Esophagus squamous epithelium (tissue), 5 donors: ENCODE measurements around the gene DCPS. TPM values are rescaled to one million over a fixed set of nuclear protein-coding genes. Genes with fewer than 3 reads are reported as not detected.

Experiments used
- DNase-seq: peaks from one replicate; lab custom pipeline; 2025; lab: John Stamatoyannopoulos, UW
- H3K27ac ChIP-seq, 4 donors: fragments of 200-600 bp; sonication (generic); one replicate each; pipeline ENCODE4 v1.5.1; 2016 to 2019; ENCODE audit warnings: mild to moderate bottlenecking in 1 of 4
- H3K27me3 ChIP-seq, 4 donors: fragments of 200-600 bp; sonication (generic); 1 replicate in 3 of 4; 2 replicates in 1 of 4; pipeline versions ENCODE4 v1.5.1 to v1.6.0; 2017 to 2021; ENCODE audit warnings: antibody characterized with exemption in 1 of 4
- H3K36me3 ChIP-seq, 3 donors: fragments of 200-600 bp; sonication (generic); one replicate each; pipeline ENCODE4 v1.5.1; 2016 to 2019
- H3K4me1 ChIP-seq, 3 donors: fragments of 200-600 bp; sonication (generic); one replicate each; pipeline ENCODE4 v1.5.1; 2017 to 2019
- H3K4me3 ChIP-seq, 4 donors: fragments of 200-600 bp; sonication (generic); 1 replicate in 3 of 4; 2 replicates in 1 of 4; pipeline ENCODE4 v1.5.1; 2016 to 2019; ENCODE audit warnings: mild to moderate bottlenecking in 2 of 4, moderate library complexity in 1 of 4
- H3K9me3 ChIP-seq, 3 donors: fragments of 200-600 bp; sonication (generic); one replicate each; pipeline ENCODE4 v1.5.1; 2016 to 2019
- CTCF ChIP-seq, 6 experiments: fragments of 450-650 bp in 4 of 6; fragments of 200-600 bp in 2 of 6; sonication (generic) in 2 of 6; IDR thresholded peaks; one replicate each; pipeline ENCODE4 v1.5.1; 2016 to 2019; ENCODE audit warnings: antibody characterized with exemption in 6 of 6, mild to moderate bottlenecking in 4 of 6, moderate library complexity in 4 of 6
- POLR2A ChIP-seq, 4 donors: fragments of 450-650 bp; IDR thresholded peaks; one replicate each; pipeline ENCODE4 v1.6.1; 2017; ENCODE audit warnings: antibody characterized with exemption in 4 of 4, mild to moderate bottlenecking in 4 of 4, moderate library complexity in 3 of 4
- WGBS, 2 donors: methylation state at CpG; one replicate each; pipeline ENCODE4 v1.1.5; 2018; 5-methylcytosine and 5-hydroxymethylcytosine counted together
- intact Hi-C: fragments of 100-400 bp; cut with DNase I; formaldehyde crosslinking; loops from one replicate; pipeline ENCODE4 v1.15.0; 2022
- total RNA-seq, 4 donors: library from RNA; depleted of rRNA; stranded (reverse); fragments of >200 nt; gene quantifications; one replicate each; pipeline ENCODE4 v1.1.0, GENCODE V29; 2016
- donor health status: DM: yes; HTN: yes; CAD: no.

The DCPS gene
- total RNA-seq, 4 donors from 2014 or later: 12.0 to 25.7 (median 14.9) TPM

- intact Hi-C loops: no loop called here
- no peak for DNase-seq
- no peak overlapping the region for H3K27ac ChIP-seq
These were observed 23.6 kb downstream of the DCPS start for GRCh38 chr11:126327281-126328000.

GRCh38 chr11:126328001-126328390 lies 24.1 kb downstream of the DCPS start:
- WGBS, 2 donors: 89 to 94% methylated on average over 17 to 19 of the region's 20 CpGs
- Histone ChIP-seq H3K27ac (no peak overlapping the region), H3K4me1 (peaks cover 10 to 44% (median 23%) of the 10 kb centered on the region in 3 donors), H3K9me3 (no peaks in the 10 kb centered on the region), H3K27me3 (no peaks in the 10 kb centered on the region), H3K36me3 (peaks cover 0 to 23% (median 4%) of the 10 kb centered on the region in 3 donors), H3K4me3 (no peak overlapping the region)
- TF ChIP-seq POLR2A (IDR thresholded peaks at IDR 0.05) (no peak), CTCF (IDR thresholded peaks at IDR 0.05) (no peak)
- intact Hi-C loops: no loop called here
- DNase-seq: no peak

More at GRCh38 chr11:126327281-126328000, 23.6 kb downstream of the DCPS start:
- H3K9me3 ChIP-seq: no peaks in the 10 kb centered on the region
- H3K4me3 ChIP-seq: no peak overlapping the region
- H3K36me3 ChIP-seq: peaks cover 0 to 19% (median 4%) of the 10 kb centered on the region in 3 donors
- no peak for TF ChIP-seq CTCF (IDR thresholded peaks at IDR 0.05)
- TF ChIP-seq POLR2A (IDR thresholded peaks at IDR 0.05): no peak
- H3K27me3 ChIP-seq: no peaks in the 10 kb centered on the region
- 89% methylated on average over 15 to 17 of the region's 17 CpGs for WGBS, 2 donors
- peaks cover 9 to 42% (median 21%) of the 10 kb centered on the region in 3 donors for H3K4me1 ChIP-seq

DNA sequence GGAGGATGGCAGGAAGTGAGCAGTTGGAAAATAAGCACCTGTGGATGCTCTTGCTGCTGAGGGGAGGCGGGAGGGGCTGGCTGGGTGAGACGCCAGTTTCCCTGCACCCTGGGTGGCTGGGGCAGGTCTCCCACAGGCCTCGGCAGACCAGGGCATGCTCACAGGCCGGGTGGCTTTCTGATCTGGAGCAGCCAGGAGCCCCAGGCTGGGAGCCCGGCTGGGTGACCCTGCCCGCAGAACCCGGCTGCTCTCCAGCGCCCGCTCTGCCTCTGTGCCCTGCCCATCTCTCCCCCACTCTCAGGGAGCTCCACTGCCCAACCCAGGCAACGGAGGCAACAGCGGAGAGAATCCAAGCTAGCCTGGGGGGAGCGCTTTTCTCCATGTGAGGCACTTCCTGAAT lies 24.6 kb downstream of the DCPS start:
- H3K27me3 ChIP-seq: no peaks in the 10 kb centered on the region
- TF ChIP-seq POLR2A (IDR thresholded peaks at IDR 0.05) (no peak), CTCF (IDR thresholded peaks at IDR 0.05) (no peak)
- 45 to 61% methylated on average over 5 to 7 of the region's 12 CpGs for WGBS, 2 donors
- intact Hi-C loops: no loop called here
- no peak overlapping the region for H3K4me3 ChIP-seq
- no peak for DNase-seq
- H3K36me3 ChIP-seq: peaks cover 0 to 27% (median 4%) of the 10 kb centered on the region in 3 donors
- no peak overlapping the region for H3K27ac ChIP-seq
- no peaks in the 10 kb centered on the region for H3K9me3 ChIP-seq
- H3K4me1 ChIP-seq: peaks cover 10 to 44% (median 23%) of the 10 kb centered on the region in 3 donors

GRCh38 chr11:126328938-126329643 lies 25.2 kb downstream of the DCPS start:
- no peak overlapping the region for H3K27ac ChIP-seq
- H3K9me3 ChIP-seq: no peaks in the 10 kb centered on the region
- intact Hi-C loops: no loop called here
- DNase-seq: no peak
- no peak overlapping the region for H3K4me3 ChIP-seq
- WGBS, 2 donors: 62 to 65% methylated on average over 3 to 6 of the region's 9 CpGs
- peaks cover 0 to 27% (median 4%) of the 10 kb centered on the region in 3 donors for H3K36me3 ChIP-seq
- TF ChIP-seq POLR2A (IDR thresholded peaks at IDR 0.05) (no peak), CTCF (IDR thresholded peaks at IDR 0.05) (no peak)
- peaks cover 10 to 44% (median 23%) of the 10 kb centered on the region in 3 donors for H3K4me1 ChIP-seq
- no peaks in the 10 kb centered on the region for H3K27me3 ChIP-seq
